HG03520 (cell line): ENCODE data around the gene CLCN2.

Experiments
- ATAC-seq: cut with Tn5 transposase; IDR thresholded peaks from one replicate; pipeline ENCODE4 v1.9.1; 2021; ENCODE audit warnings: mild to moderate bottlenecking, moderate library complexity; ENCODE audit not compliant: unreplicated experiment

The CLCN2 gene

GRCh38 chr3:184381261-184382224 lies 20.1 kb upstream of the CLCN2 start:
- no peak for ATAC-seq

- no peak for ATAC-seq
Measured at GRCh38 chr3:184380627-184381260, 19.3 kb upstream of the CLCN2 start.

DNA sequence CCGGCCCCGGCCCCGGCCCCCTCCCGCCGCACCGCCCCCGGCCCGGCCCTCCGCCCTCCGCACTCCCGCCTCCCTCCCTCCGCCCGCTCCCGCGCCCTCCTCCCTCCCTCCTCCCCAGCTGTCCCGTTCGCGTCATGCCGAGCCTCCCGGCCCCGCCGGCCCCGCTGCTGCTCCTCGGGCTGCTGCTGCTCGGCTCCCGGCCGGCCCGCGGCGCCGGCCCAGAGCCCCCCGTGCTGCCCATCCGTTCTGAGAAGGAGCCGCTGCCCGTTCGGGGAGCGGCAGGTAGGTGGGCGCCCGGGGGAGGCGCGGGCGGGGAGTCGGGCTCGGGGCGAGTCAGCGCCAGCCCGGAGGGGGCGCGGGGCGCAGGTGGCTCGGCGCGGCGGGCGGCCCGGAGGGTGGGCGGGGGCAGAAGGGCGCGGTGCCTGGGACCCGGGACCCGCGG lies 18.8 kb upstream of the CLCN2 start:
- no peak for ATAC-seq

- no peak for ATAC-seq
Measured at GRCh38 chr3:184379358-184380184, 18.2 kb upstream of the CLCN2 start, which contains the start of gene CHRD. CHRD (plus strand) TSS chr3:184380054; CDS start chr3:184380319, 265 bp downstream.

- ATAC-seq, result no peak
Measured at GRCh38 chr3:184378651-184379357, 17.4 kb upstream of the CLCN2 start.

GRCh38 chr3:184377882-184378445 lies 16.6 kb upstream of the CLCN2 start, which contains the start of gene THPO:
THPO (minus strand) TSS chr3:184378207; CDS start chr3:184376259, 1,948 bp downstream.
- ATAC-seq, result no peak

DNA sequence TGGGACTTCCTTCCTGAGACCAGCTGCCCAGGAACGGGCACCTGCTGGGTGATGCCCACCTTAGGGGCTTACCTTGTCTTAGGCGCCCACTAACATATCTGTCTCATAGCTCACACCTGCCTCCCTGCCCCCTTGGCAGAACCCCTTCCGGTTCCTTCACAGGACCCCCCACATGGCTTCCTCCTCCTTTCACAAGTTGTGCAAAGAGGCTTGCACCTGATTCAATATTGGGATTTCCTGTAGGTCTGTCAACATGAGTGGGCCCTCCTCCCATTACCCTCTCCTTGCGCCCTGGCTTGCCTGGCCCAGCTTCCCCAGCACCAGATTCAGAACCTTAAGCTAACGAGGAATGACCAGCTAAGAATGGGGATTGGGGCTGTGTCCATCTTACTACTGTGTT lies 16.0 kb upstream of the CLCN2 start:
- ATAC-seq, result no peak

GRCh38 chr3:184375747-184376461 lies 14.5 kb upstream of the CLCN2 start:
- no peak for ATAC-seq

DNA sequence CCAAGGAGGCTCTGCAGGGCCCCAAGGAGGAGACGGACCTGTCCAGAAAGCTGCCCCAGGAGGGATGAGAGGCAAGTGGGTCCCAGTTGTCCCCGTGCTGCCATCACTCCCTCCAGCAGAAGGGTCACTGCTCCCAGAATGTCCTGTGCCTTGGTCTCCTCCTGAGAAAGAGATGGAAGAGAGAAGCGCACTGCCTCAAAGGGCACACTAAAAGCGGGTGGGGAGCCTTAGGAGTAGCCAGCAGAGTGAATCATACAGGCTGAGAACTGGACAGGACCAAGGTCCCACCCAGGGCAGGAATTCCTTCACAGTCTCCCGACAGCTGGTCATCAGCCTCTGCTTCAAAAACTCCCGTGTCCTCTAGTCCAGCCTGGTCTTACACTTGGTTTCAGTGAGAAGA lies 12.0 kb upstream of the CLCN2 start:
- ATAC-seq, result no peak

- ATAC-seq, result no peak
Measured at GRCh38 chr3:184372911-184373310, 11.5 kb upstream of the CLCN2 start.

- ATAC-seq, result no peak
Measured at GRCh38 chr3:184372296-184372821, 11.0 kb upstream of the CLCN2 start.

- ATAC-seq, result peak; percentile 53
Measured at GRCh38 chr3:184371570-184372018, 10.2 kb upstream of the CLCN2 start.

DNA sequence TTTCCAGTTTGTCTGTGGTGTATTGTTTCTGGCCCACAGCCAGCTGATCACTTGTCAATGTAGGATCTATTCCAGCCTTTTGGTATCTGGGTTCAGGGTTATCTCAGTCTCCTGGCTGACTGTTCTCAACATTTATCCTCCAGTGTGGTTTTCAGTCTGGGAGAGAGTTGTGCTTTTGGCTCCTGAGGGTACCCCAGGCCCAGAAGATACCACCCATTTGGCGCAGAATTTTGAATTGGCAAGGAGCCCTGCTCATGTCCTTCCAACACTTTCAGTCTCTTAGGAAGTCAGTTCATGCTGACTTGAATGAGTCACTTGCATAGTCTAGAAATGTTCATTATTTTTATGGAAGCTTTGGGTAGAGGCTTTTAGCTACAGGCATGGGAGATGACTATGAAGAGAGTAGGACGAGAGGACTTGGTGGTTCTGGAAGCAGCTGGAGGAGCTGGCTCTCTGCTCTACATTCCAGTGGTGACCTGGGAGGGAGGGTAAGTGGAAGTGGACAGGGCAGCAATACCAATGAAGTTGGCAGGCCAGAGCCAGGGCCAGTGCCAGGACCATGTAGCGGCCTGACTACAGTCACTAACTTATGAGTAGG lies 7.3 kb upstream of the CLCN2 start:
- ATAC-seq, result no peak

GRCh38 chr3:184368116-184368515 lies 6.7 kb upstream of the CLCN2 start:
- no peak for ATAC-seq

DNA sequence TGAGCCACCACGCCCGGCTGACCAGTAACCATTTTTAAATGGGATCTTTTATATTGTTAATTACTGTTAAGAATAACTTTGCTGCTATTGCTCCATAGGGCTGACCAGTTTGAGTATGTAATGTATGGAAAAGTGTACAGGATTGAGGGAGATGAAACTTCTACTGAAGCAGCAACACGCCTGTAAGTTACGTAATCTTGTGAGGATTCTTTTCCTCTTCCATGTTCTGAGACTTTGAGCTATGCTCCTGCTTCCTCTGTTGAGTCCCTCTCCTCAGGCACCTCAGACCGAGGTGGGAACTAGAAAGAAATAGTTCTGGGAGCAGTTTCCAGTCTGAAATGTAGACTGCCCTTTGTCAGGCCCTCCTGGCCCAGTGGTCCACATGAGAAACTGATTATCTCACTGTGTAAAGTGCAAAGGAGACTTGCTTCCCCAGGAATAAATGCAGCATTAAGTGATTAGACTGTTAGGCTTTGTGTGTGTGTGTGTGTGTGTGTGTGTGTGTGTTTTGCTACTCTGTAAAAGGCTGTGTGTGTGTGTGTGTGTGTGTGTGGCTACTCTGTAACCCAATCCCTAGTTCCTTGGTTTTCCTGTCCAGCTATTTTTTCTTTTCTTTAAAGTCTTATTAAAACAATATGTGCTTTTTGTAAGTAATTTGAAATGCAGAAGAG lies 5.3 kb upstream of the CLCN2 start:
- ATAC-seq, result no peak

GRCh38 chr3:184362668-184363546 lies 1.5 kb upstream of the CLCN2 start:
- peak; percentile 87 for ATAC-seq
